ENCODE results near the gene CENPP.

- TF ChIP-seq CTCF (IDR thresholded peaks at IDR 0.05; ENCODE audit: low read depth, low read length) (no peak), EZH2phosphoT487 (IDR thresholded peaks at IDR 0.05; ENCODE audit: low read depth) (no peak)
Observed at GRCh38 chr9:92457576-92457975, 131.8 kb downstream of the CENPP start.
